H1 (cell line): ENCODE measurements around the gene PHETA1. TPM values are rescaled to one million over a fixed set of nuclear protein-coding genes. Genes with fewer than 3 reads are reported as not detected.

Source experiments
- CTCF ChIA-PET: fragments of 300-600 bp; sonication (Branson Sonifier 250); formaldehyde crosslinking; loops from one replicate; lab custom pipeline; 2021; ENCODE audit not compliant: partially characterized antibody; lab: Charles Lee
- POLR2A ChIA-PET: fragments of 300-600 bp; sonication (Branson Sonifier 250); formaldehyde crosslinking; loops from one replicate; lab custom pipeline; 2021; ENCODE audit warnings: inconsistent platforms; ENCODE audit not compliant: partially characterized antibody; lab: Charles Lee
- DNase-seq, 2 experiments: peaks; one replicate each; pipeline versions ENCODE4 v3.0.0 to v3.0.0-alpha.2; 2010 to 2022; ENCODE audit warnings: low spot score in 2 of 2, low read depth in 1 of 2, mixed read lengths in 1 of 2
- FAIRE-seq: peaks from 2 replicates; lab custom pipeline; 2011; peaks lifted over from hg19 to GRCh38; lab: Jason Lieb, UNC
- H2AFZ ChIP-seq: 2 replicates; pipeline ENCODE4 v1.8.1; 2012; ENCODE audit warnings: low read length, inconsistent platforms
- H2AK5ac ChIP-seq: 2 replicates; pipeline ENCODE4 v1.6.1; 2013; ENCODE audit warnings: low read depth, low read length
- H2BK120ac ChIP-seq: replicated peaks from 2 replicates; pipeline ENCODE3; 2013; ENCODE audit warnings: low read depth, low read length, inconsistent platforms
- H2BK12ac ChIP-seq: 2 replicates; pipeline ENCODE4 v1.6.1; 2013; ENCODE audit warnings: low read depth, low read length
- H2BK15ac ChIP-seq: 2 replicates; pipeline ENCODE4 v1.6.1; 2013; ENCODE audit warnings: low read length
- H2BK20ac ChIP-seq: 2 replicates; pipeline ENCODE4 v1.6.1; 2013; ENCODE audit warnings: low read length
- H2BK5ac ChIP-seq: 2 replicates; pipeline ENCODE4 v1.6.1; 2013; ENCODE audit warnings: low read depth, low read length
- H3K14ac ChIP-seq: 2 replicates; pipeline ENCODE4 v1.6.1; 2013; ENCODE audit warnings: inconsistent platforms; ENCODE audit not compliant: insufficient read length
- H3K18ac ChIP-seq: 2 replicates; pipeline ENCODE4 v1.6.1; 2013; ENCODE audit warnings: low read length; ENCODE audit errors: extremely low read depth
- H3K23ac ChIP-seq: 2 replicates; pipeline ENCODE4 v1.6.1; 2013; ENCODE audit warnings: inconsistent platforms; ENCODE audit not compliant: insufficient read length
- H3K23me2 ChIP-seq: 2 replicates; pipeline ENCODE4 v1.6.1; 2013; ENCODE audit warnings: low read depth, low read length
- H3K27ac ChIP-seq: 2 replicates; pipeline ENCODE4 v1.6.1; 2011; ENCODE audit warnings: low read depth, low read length, inconsistent platforms
- H3K27me3 ChIP-seq, 4 experiments: replicated peaks in 1 of 4; 1 replicate in 1 of 4; 2 replicates in 3 of 4; pipeline versions ENCODE4 v1.6.1 to v1.8.1; 2011 to 2013; ENCODE audit warnings: low read length in 3 of 4, mild to moderate bottlenecking in 3 of 4, inconsistent platforms in 2 of 4, mixed read lengths in 2 of 4, moderate library complexity in 1 of 4; ENCODE audit not compliant: control insufficient read depth in 3 of 4, insufficient read depth in 3 of 4; ENCODE audit errors: extremely low read depth in 1 of 4
- H3K36me3 ChIP-seq, 4 experiments: 2 replicates each; pipeline versions ENCODE4 v1.6.1 to v1.8.1; 2011 to 2013; ENCODE audit warnings: mild to moderate bottlenecking in 4 of 4, low read length in 3 of 4, moderate library complexity in 2 of 4, control low read depth in 1 of 4, inconsistent platforms in 1 of 4; ENCODE audit not compliant: insufficient read depth in 4 of 4, control insufficient read depth in 2 of 4
- H3K4ac ChIP-seq: replicated peaks from 2 replicates; pipeline ENCODE3; 2013; ENCODE audit warnings: low read length, low read depth, mixed read lengths, inconsistent platforms; ENCODE audit not compliant: insufficient read length
- H3K4me1 ChIP-seq, 4 experiments: replicated peaks in 1 of 4; 1 replicate in 1 of 4; 2 replicates in 3 of 4; pipeline versions ENCODE4 v1.6.1 to v1.8.1; 2011 to 2013; ENCODE audit warnings: low read length in 3 of 4, inconsistent platforms in 2 of 4, mixed read lengths in 1 of 4; ENCODE audit not compliant: insufficient read depth in 4 of 4, control insufficient read depth in 3 of 4
- H3K4me2 ChIP-seq, 2 experiments: 2 replicates each; pipeline versions ENCODE4 v1.6.1 to v1.8.1; 2011 to 2013; ENCODE audit warnings: low read depth in 2 of 2, low read length in 2 of 2, control low read depth in 1 of 2, inconsistent platforms in 1 of 2, mild to moderate bottlenecking in 1 of 2; ENCODE audit not compliant: insufficient read depth in 1 of 2
- H3K4me3 ChIP-seq, 4 experiments: fragments of 200-600, 300-600 bp in 1 of 4; sonication (generic), shearing (Covaris generic), sonication (Bioruptor Twin) in 1 of 4; 2 replicates each; pipeline versions ENCODE4 v1.5.1 to v1.8.1; 2011 to 2016; ENCODE audit warnings: low read length in 4 of 4, low read depth in 3 of 4, control low read depth in 2 of 4, inconsistent platforms in 2 of 4, mild to moderate bottlenecking in 2 of 4, mixed read lengths in 1 of 4, moderate library complexity in 1 of 4; ENCODE audit not compliant: insufficient read depth in 2 of 4; ENCODE audit errors: extremely low read depth in 1 of 4
- H3K56ac ChIP-seq: replicated peaks from 2 replicates; pipeline ENCODE3; 2013; ENCODE audit warnings: low read depth, mild to moderate bottlenecking, mixed read lengths, low read length, inconsistent platforms; ENCODE audit not compliant: insufficient read length
- H3K79me1 ChIP-seq: 2 replicates; pipeline ENCODE4 v1.6.1; 2013; ENCODE audit warnings: low read depth, low read length, control low read depth
- H3K79me2 ChIP-seq, 2 experiments: 2 replicates each; pipeline versions ENCODE4 v1.6.1 to v1.8.1; 2012 to 2013; ENCODE audit warnings: low read length in 2 of 2, mild to moderate bottlenecking in 2 of 2, inconsistent platforms in 1 of 2; ENCODE audit not compliant: insufficient read depth in 2 of 2, control insufficient read depth in 1 of 2
- H3K9ac ChIP-seq, 4 experiments: replicated peaks in 1 of 4; 1 replicate in 1 of 4; 2 replicates in 3 of 4; pipeline versions ENCODE4 v1.6.1 to v1.8.1; 2011 to 2013; ENCODE audit warnings: low read depth in 3 of 4, low read length in 3 of 4, control low read depth in 2 of 4, mild to moderate bottlenecking in 2 of 4, moderate library complexity in 2 of 4, inconsistent platforms in 1 of 4; ENCODE audit errors: extremely low read depth in 1 of 4
- H3K9me3 ChIP-seq, 2 experiments: 2 replicates each; pipeline versions ENCODE4 v1.6.1 to v1.8.1; 2012 to 2013; ENCODE audit warnings: mild to moderate bottlenecking in 2 of 2, moderate library complexity in 2 of 2, control low read depth in 1 of 2, inconsistent platforms in 1 of 2, low read depth in 1 of 2, low read length in 1 of 2, mixed read lengths in 1 of 2; ENCODE audit not compliant: insufficient read depth in 2 of 2
- H4K20me1 ChIP-seq, 2 experiments: replicated peaks in 1 of 2; 2 replicates each; pipeline versions ENCODE3 to v1.8.1; 2011 to 2013; ENCODE audit warnings: inconsistent platforms in 2 of 2, low read length in 2 of 2, mild to moderate bottlenecking in 1 of 2; ENCODE audit not compliant: insufficient read depth in 2 of 2, control insufficient read depth in 1 of 2
- H4K5ac ChIP-seq: 2 replicates; pipeline ENCODE4 v1.6.1; 2013; ENCODE audit warnings: low read length, low read depth, mixed read lengths, inconsistent platforms; ENCODE audit not compliant: insufficient read length
- H4K8ac ChIP-seq: 2 replicates; pipeline ENCODE4 v1.8.0; 2013; ENCODE audit warnings: mild to moderate bottlenecking, moderate library complexity, low read length, inconsistent platforms; ENCODE audit not compliant: insufficient read depth; ENCODE audit errors: extremely low read depth
- H4K91ac ChIP-seq: replicated peaks from 2 replicates; pipeline ENCODE3; 2013; ENCODE audit warnings: low read length, mixed read lengths, inconsistent platforms; ENCODE audit not compliant: insufficient read length
- BACH1 ChIP-seq: IDR thresholded peaks from 2 replicates; pipeline ENCODE4 v1.6.1; 2012; ENCODE audit warnings: low read length, improper control_type of control experiment
- CBX8 ChIP-seq: fragments of 300-800, 300-1000 bp; sonication (generic); IDR thresholded peaks from 2 replicates; pipeline ENCODE4 v1.7.1; 2016; ENCODE audit warnings: low read depth, low read length, borderline replicate concordance
- EZH2 ChIP-seq: fragments of 200-600 bp; sonication (generic); IDR thresholded peaks from 2 replicates; pipeline ENCODE4 v1.7.1; 2012; ENCODE audit warnings: low read depth, mild to moderate bottlenecking, moderate library complexity, low read length, inconsistent platforms; ENCODE audit not compliant: severe bottlenecking
- JUND ChIP-seq: IDR thresholded peaks from 2 replicates; pipeline ENCODE4 v1.6.1; 2011; ENCODE audit warnings: mild to moderate bottlenecking, improper control_type of control experiment, low read length
- POLR2AphosphoS5 ChIP-seq: IDR thresholded peaks from 2 replicates; pipeline ENCODE4 v1.6.1; 2011; ENCODE audit warnings: low read depth, low read length
- RAD21 ChIP-seq, 2 experiments: IDR thresholded peaks in 1 of 2; conservative IDR thresholded peaks in 1 of 2; 2 replicates each; pipeline ENCODE4 v1.6.1; 2011; ENCODE audit warnings: low read depth in 2 of 2, low read length in 2 of 2, improper control_type of control experiment in 1 of 2, inconsistent platforms in 1 of 2, mild to moderate bottlenecking in 1 of 2, moderate library complexity in 1 of 2
- SIN3A ChIP-seq, 2 experiments: IDR thresholded peaks in 1 of 2; conservative IDR thresholded peaks in 1 of 2; 2 replicates each; pipeline ENCODE4 v1.6.1; 2011 to 2012; ENCODE audit warnings: low read length in 2 of 2, improper control_type of control experiment in 1 of 2, low read depth in 1 of 2, mild to moderate bottlenecking in 1 of 2
- TAF1 ChIP-seq: IDR thresholded peaks from 2 replicates; pipeline ENCODE4 v1.6.1; 2011; ENCODE audit warnings: mild to moderate bottlenecking, low read depth, low read length
- TEAD4 ChIP-seq: IDR thresholded peaks from 2 replicates; pipeline ENCODE4 v1.6.1; 2012; ENCODE audit warnings: low read depth, low read length, inconsistent platforms, mixed read lengths
- WGBS, 2 experiments: shearing (Covaris generic) in 1 of 2; methylation state at CpG; one replicate each; pipeline versions ENCODE4 v1.1.6 to v1.1.7; 2013 to 2015; ENCODE audit warnings: low lambda C conversion rate in 2 of 2, mixed read lengths in 2 of 2, inconsistent platforms in 1 of 2, low coverage in 1 of 2, missing lambda C conversion rate in 1 of 2; ENCODE audit not compliant: insufficient replicate concordance in 2 of 2, insufficient coverage in 1 of 2, insufficient read length in 1 of 2; ENCODE audit errors: extremely low coverage in 1 of 2, missing lambda C conversion rate in 1 of 2; 5-methylcytosine and 5-hydroxymethylcytosine counted together
- polyA plus RNA-seq, 7 experiments: library from polyadenylated mRNA; depleted of rRNA in 3 of 7; stranded (reverse) in 5 of 7; unstranded in 2 of 7; fragments of >200 nt in 5 of 7; fragments of 200-250 nt in 2 of 7; gene quantifications; 1 replicate in 5 of 7; 2 replicates in 1 of 7; 4 replicates in 1 of 7; pipeline versions ENCODE4 v1.2.1 to v1.2.3, GENCODE V29; 2011 to 2013; ENCODE audit warnings: missing spikeins in 2 of 7, mixed read lengths in 2 of 7
- total RNA-seq: library from RNA; stranded (reverse); fragmentation: NEBNext Ultra II Directional; extraction: Animal tissue kit (Norgen Biotek cat#: 25700); gene quantifications from 2 replicates; pipeline ENCODE4 v1.2.1, GENCODE V29; 2021
- TF ChIP-seq, protein P1 (sequence below), 3 experiments: IDR thresholded peaks; 1 replicate in 2 of 3; 2 replicates in 1 of 3; pipeline versions ENCODE4 v1.5.1 to v1.6.1; 2011; ENCODE audit warnings: low read length in 3 of 3, mild to moderate bottlenecking in 3 of 3, inconsistent platforms in 2 of 3, low read depth in 1 of 3, moderate library complexity in 1 of 3; ENCODE audit not compliant: insufficient read depth in 1 of 3; ENCODE audit errors: control extremely low read depth in 1 of 3
- TF ChIP-seq, protein P2 (sequence below): IDR thresholded peaks from 2 replicates; pipeline ENCODE4 v1.6.1; 2012; ENCODE audit warnings: inconsistent platforms

PHETA1 gene
- total and polyA plus RNA-seq, 2 of the 8 experiments (the other 6 are each of a cell fraction or from before 2014, with no cell fraction given): 5.2 to 12.3 TPM

DNA sequence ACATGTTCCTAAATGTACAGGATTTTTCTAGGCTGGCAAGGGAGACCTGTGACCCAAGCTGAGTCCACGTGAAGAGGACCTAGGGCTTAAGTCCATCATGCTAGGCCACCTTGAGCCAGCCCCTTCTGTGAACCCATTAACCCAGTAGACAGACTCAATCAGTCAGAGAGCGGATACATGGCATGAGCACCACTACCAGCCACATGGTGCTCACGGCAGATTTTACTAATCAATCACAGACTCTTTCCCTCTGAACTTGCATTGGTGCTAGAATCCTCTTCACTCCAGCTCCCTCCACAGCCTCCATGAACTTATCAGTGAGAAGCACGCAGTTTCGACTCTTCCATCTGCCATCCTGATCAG lies 9.0 kb downstream of the PHETA1 start:
- H4K91ac ChIP-seq: no peak overlapping the region
- TF ChIP-seq RAD21 (IDR thresholded peaks at IDR 0.05 in 1 of 2, conservative IDR thresholded peaks at IDR 0.05 in 1 of 2; ENCODE audit: low read depth in 2 of 2, low read length in 2 of 2): no peak
- no peak for TF ChIP-seq TAF1
- TF ChIP-seq TEAD4: no peak
- TF ChIP-seq, protein P1, sequence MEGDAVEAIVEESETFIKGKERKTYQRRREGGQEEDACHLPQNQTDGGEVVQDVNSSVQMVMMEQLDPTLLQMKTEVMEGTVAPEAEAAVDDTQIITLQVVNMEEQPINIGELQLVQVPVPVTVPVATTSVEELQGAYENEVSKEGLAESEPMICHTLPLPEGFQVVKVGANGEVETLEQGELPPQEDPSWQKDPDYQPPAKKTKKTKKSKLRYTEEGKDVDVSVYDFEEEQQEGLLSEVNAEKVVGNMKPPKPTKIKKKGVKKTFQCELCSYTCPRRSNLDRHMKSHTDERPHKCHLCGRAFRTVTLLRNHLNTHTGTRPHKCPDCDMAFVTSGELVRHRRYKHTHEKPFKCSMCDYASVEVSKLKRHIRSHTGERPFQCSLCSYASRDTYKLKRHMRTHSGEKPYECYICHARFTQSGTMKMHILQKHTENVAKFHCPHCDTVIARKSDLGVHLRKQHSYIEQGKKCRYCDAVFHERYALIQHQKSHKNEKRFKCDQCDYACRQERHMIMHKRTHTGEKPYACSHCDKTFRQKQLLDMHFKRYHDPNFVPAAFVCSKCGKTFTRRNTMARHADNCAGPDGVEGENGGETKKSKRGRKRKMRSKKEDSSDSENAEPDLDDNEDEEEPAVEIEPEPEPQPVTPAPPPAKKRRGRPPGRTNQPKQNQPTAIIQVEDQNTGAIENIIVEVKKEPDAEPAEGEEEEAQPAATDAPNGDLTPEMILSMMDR (IDR thresholded peaks at IDR 0.05; ENCODE audit: control extremely low read depth in 1 of 3, insufficient read depth in 1 of 3, low read depth in 1 of 3, low read length in 3 of 3): no peak
- no peak for TF ChIP-seq BACH1
- TF ChIP-seq EZH2: no peak
- TF ChIP-seq JUND: no peak
- no peak for TF ChIP-seq CBX8
- TF ChIP-seq SIN3A (conservative IDR thresholded peaks at IDR 0.05 in 1 of 2, IDR thresholded peaks at IDR 0.05 in 1 of 2; ENCODE audit: low read depth in 1 of 2, low read length in 2 of 2): no peak
- no peak for TF ChIP-seq POLR2AphosphoS5
- TF ChIP-seq, protein P2, sequence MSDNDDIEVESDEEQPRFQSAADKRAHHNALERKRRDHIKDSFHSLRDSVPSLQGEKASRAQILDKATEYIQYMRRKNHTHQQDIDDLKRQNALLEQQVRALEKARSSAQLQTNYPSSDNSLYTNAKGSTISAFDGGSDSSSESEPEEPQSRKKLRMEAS: no peak

More for the DNA sequence above, 9.0 kb downstream of the PHETA1 start:
- no peak overlapping the region for H3K4me3 ChIP-seq
- no peaks in the 10 kb centered on the region; the same call in 1 of the 2 replicates for H3K23me2 ChIP-seq
- H3K4me1 ChIP-seq: no peaks in the 10 kb centered on the region
- no peak overlapping the region for H3K18ac ChIP-seq
- H4K5ac ChIP-seq: no peak overlapping the region
- peaks cover 0 to 3% (median 0%) of the 10 kb centered on the region in 4 experiments; a peak in 3 of 8 replicates for H3K36me3 ChIP-seq
- H3K79me1 ChIP-seq: no peaks in the 10 kb centered on the region
- H2BK20ac ChIP-seq: no peak overlapping the region
- H3K27me3 ChIP-seq: no peaks in the 10 kb centered on the region
- no peak overlapping the region for H2BK5ac ChIP-seq
- no peak overlapping the region for H2AK5ac ChIP-seq
- WGBS, 2 experiments: 90% methylated on average over 5 of the region's 5 CpGs; no CpG with 5 or more reads in 1 of the 2 experiments
- no peak overlapping the region for H3K14ac ChIP-seq
- no peaks in the 10 kb centered on the region for H4K20me1 ChIP-seq
- no peak overlapping the region for H2BK120ac ChIP-seq
- no peak overlapping the region for H3K27ac ChIP-seq
- FAIRE-seq (no peak), DNase-seq (no peak)
- H2AFZ ChIP-seq: no peak overlapping the region
- H3K56ac ChIP-seq: no peak overlapping the region
- no peak overlapping the region for H4K8ac ChIP-seq
- H3K9ac ChIP-seq: no peak overlapping the region
- H3K23ac ChIP-seq: no peak overlapping the region
- no peak overlapping the region for H3K4me2 ChIP-seq
- no peak overlapping the region for H2BK15ac ChIP-seq
- H3K4ac ChIP-seq: no peak overlapping the region
- no peak overlapping the region for H2BK12ac ChIP-seq
- POLR2A ChIA-PET: interaction anchor here (3.5 kb wide), 1 partner anchor 9 kb away, joined by 27 read pairs; the partner anchor contains the start of gene PHETA1
- H3K9me3 ChIP-seq: no peaks in the 10 kb centered on the region
- no peaks in the 10 kb centered on the region for H3K79me2 ChIP-seq
- CTCF ChIA-PET: interaction anchor here (0.7 to 1.8 kb wide), 7 partner anchors 9 to 262 kb away, joined by 3 to 6 read pairs (median 4); partner anchors contain the start of gene PHETA1
